DOHH2 (cell line): ENCODE measurements around the gene GNAT3.

Source experiments
- H3F3A ChIP-seq: fragments of 200-600 bp; sonication (generic), shearing (Covaris generic); 2 replicates; pipeline ENCODE4 v1.6.0; 2016; ENCODE audit warnings: antibody characterized with exemption, mild to moderate bottlenecking; ENCODE audit not compliant: control insufficient read depth, insufficient read depth
- H3K27ac ChIP-seq: fragments of 200-600 bp; sonication (generic); 2 replicates; pipeline ENCODE4 v1.5.1; 2014; ENCODE audit warnings: low read depth, mild to moderate bottlenecking, low read length, moderate library complexity
- H3K27me3 ChIP-seq: fragments of 200-600 bp; sonication (generic); 2 replicates; pipeline ENCODE4 v1.6.1; 2014; ENCODE audit warnings: mild to moderate bottlenecking, low read length, mixed read lengths; ENCODE audit not compliant: control insufficient read depth
- H3K36me3 ChIP-seq: fragments of 200-600 bp; sonication (generic); 2 replicates; pipeline ENCODE4 v1.6.1; 2014; ENCODE audit warnings: mild to moderate bottlenecking, low read length, moderate library complexity, mixed read lengths; ENCODE audit not compliant: control insufficient read depth
- H3K4me1 ChIP-seq: fragments of 200-600 bp; sonication (generic); 2 replicates; pipeline ENCODE4 v1.6.1; 2014; ENCODE audit warnings: mild to moderate bottlenecking, low read length, mixed read lengths; ENCODE audit not compliant: control insufficient read depth
- H3K4me2 ChIP-seq: fragments of 200-600 bp; sonication (generic); 2 replicates; pipeline ENCODE4 v1.6.0; 2014; ENCODE audit warnings: mild to moderate bottlenecking, low read length, moderate library complexity
- H3K4me3 ChIP-seq: fragments of 200-600 bp; sonication (generic); 2 replicates; pipeline ENCODE4 v1.5.1; 2014; ENCODE audit warnings: mild to moderate bottlenecking, low read length, mixed read lengths
- H3K79me2 ChIP-seq: fragments of 200-600 bp; sonication (generic); 2 replicates; pipeline ENCODE4 v1.6.1; 2014; ENCODE audit warnings: mild to moderate bottlenecking, low read length, mixed read lengths; ENCODE audit not compliant: control insufficient read depth
- H3K9me2 ChIP-seq: fragments of 200-600 bp; sonication (generic); replicated peaks from 2 replicates; pipeline ENCODE4 v1.6.1; 2014; ENCODE audit warnings: mild to moderate bottlenecking, low read length, mixed read lengths; ENCODE audit not compliant: control insufficient read depth
- H3K9me3 ChIP-seq: fragments of 200-600 bp; sonication (generic); 2 replicates; pipeline ENCODE4 v1.6.1; 2014; ENCODE audit warnings: antibody characterized with exemption, low read length, mixed read lengths; ENCODE audit not compliant: control insufficient read depth, insufficient read depth
- H4K20me1 ChIP-seq: fragments of 200-600 bp; sonication (generic); 2 replicates; pipeline ENCODE4 v1.6.0; 2014; ENCODE audit warnings: low read depth, mild to moderate bottlenecking, antibody characterized with exemption, low read length, moderate library complexity; ENCODE audit not compliant: control insufficient read depth, insufficient read depth
- CTCF ChIP-seq: fragments of 200-600 bp; sonication (generic); IDR thresholded peaks from one replicate; pipeline ENCODE4 v1.5.1; 2014; ENCODE audit warnings: antibody characterized with exemption, mild to moderate bottlenecking, low read depth, low read length; ENCODE audit not compliant: poor library complexity, severe bottlenecking
- EZH2phosphoT487 ChIP-seq: fragments of 200-600 bp; sonication (generic); IDR thresholded peaks from 2 replicates; pipeline ENCODE4 v1.6.1; 2017; ENCODE audit warnings: borderline replicate concordance, mild to moderate bottlenecking, antibody characterized with exemption, low read length, moderate library complexity, mixed read lengths

Gene GNAT3

GRCh38 chr7:80460857-80461256 lies 51.0 kb downstream of the GNAT3 start:
- H3K27me3 ChIP-seq: no peaks in the 10 kb centered on the region
- no peaks in the 10 kb centered on the region for H3K36me3 ChIP-seq
- H3K4me1 ChIP-seq: no peaks in the 10 kb centered on the region
- H3F3A ChIP-seq: no peaks in the 10 kb centered on the region
- H3K79me2 ChIP-seq: no peaks in the 10 kb centered on the region
- no peak overlapping the region for H3K4me2 ChIP-seq
- no peak overlapping the region for H3K4me3 ChIP-seq
- H4K20me1 ChIP-seq: no peaks in the 10 kb centered on the region
- no peak overlapping the region for H3K27ac ChIP-seq
- H3K9me2 ChIP-seq: no peaks in the 10 kb centered on the region
- H3K9me3 ChIP-seq: no peaks in the 10 kb centered on the region
- TF ChIP-seq EZH2phosphoT487 (no peak), CTCF (no peak)

- H3F3A ChIP-seq: no peaks in the 10 kb centered on the region
- no peaks in the 10 kb centered on the region for H3K4me1 ChIP-seq
- H3K4me2 ChIP-seq: no peak overlapping the region
- H3K9me3 ChIP-seq: no peaks in the 10 kb centered on the region
- no peak for TF ChIP-seq CTCF
- TF ChIP-seq EZH2phosphoT487: no peak
- H3K27me3 ChIP-seq: no peaks in the 10 kb centered on the region
- no peaks in the 10 kb centered on the region for H3K9me2 ChIP-seq
- no peak overlapping the region for H3K27ac ChIP-seq
- no peaks in the 10 kb centered on the region for H4K20me1 ChIP-seq
- H3K36me3 ChIP-seq: no peaks in the 10 kb centered on the region
- H3K4me3 ChIP-seq: no peak overlapping the region
- no peaks in the 10 kb centered on the region for H3K79me2 ChIP-seq
Observed at GRCh38 chr7:80459776-80460510, 51.9 kb downstream of the GNAT3 start.

- H3K36me3 ChIP-seq: no peaks in the 10 kb centered on the region
- H3K4me3 ChIP-seq: no peak overlapping the region
- H4K20me1 ChIP-seq: no peaks in the 10 kb centered on the region
- no peak overlapping the region for H3K4me2 ChIP-seq
- no peaks in the 10 kb centered on the region for H3K27me3 ChIP-seq
- TF ChIP-seq CTCF: no peak
- TF ChIP-seq EZH2phosphoT487: no peak
- H3K9me2 ChIP-seq: no peaks in the 10 kb centered on the region
- H3K79me2 ChIP-seq: no peaks in the 10 kb centered on the region
- H3F3A ChIP-seq: no peaks in the 10 kb centered on the region
- H3K4me1 ChIP-seq: no peaks in the 10 kb centered on the region
- H3K27ac ChIP-seq: no peak overlapping the region
- H3K9me3 ChIP-seq: no peaks in the 10 kb centered on the region
Observed at GRCh38 chr7:80458822-80459725, 52.8 kb downstream of the GNAT3 start.
